Mesenchymal stem cell (in vitro differentiated cells and primary cell): ENCODE data around the gene ISG20L2.

Experiments
- DNase-seq: peaks from one replicate; pipeline ENCODE4 v3.0.0-alpha.2; 2013
- H2AFZ ChIP-seq: one replicate; pipeline ENCODE4 v1.6.1; 2013; ENCODE audit warnings: low read depth, mild to moderate bottlenecking, control low read depth, inconsistent platforms, low read length, moderate library complexity
- H2AK5ac ChIP-seq: 2 replicates; pipeline ENCODE4 v1.6.1; 2013; ENCODE audit warnings: low read length, moderate library complexity, mild to moderate bottlenecking, inconsistent platforms; ENCODE audit not compliant: severe bottlenecking
- H2BK120ac ChIP-seq: one replicate; pipeline ENCODE4 v1.6.1; 2013; ENCODE audit warnings: low read depth, mild to moderate bottlenecking, inconsistent platforms, low read length, moderate library complexity
- H2BK12ac ChIP-seq, 2 experiments: one replicate each; pipeline ENCODE4 v1.6.1; 2013; ENCODE audit warnings: inconsistent platforms in 2 of 2, low read length in 2 of 2, mild to moderate bottlenecking in 2 of 2, moderate library complexity in 2 of 2, control low read depth in 1 of 2
- H2BK15ac ChIP-seq: one replicate; pipeline ENCODE4 v1.6.1; 2013; ENCODE audit warnings: mild to moderate bottlenecking, low read depth, inconsistent platforms; ENCODE audit not compliant: poor library complexity, severe bottlenecking
- H2BK5ac ChIP-seq: 2 replicates; pipeline ENCODE4 v1.6.1; 2013; ENCODE audit warnings: low read depth, mild to moderate bottlenecking, low read length, control low read depth, inconsistent platforms; ENCODE audit not compliant: poor library complexity, severe bottlenecking
- H3K14ac ChIP-seq, 2 experiments: one replicate each; pipeline ENCODE4 v1.6.1; 2013; ENCODE audit warnings: inconsistent platforms in 2 of 2, low read length in 2 of 2, control low read depth in 1 of 2, mild to moderate bottlenecking in 1 of 2, moderate library complexity in 1 of 2
- H3K18ac ChIP-seq, 2 experiments: one replicate each; pipeline ENCODE4 v1.6.1; 2013; ENCODE audit warnings: inconsistent platforms in 2 of 2, low read length in 2 of 2, control low read depth in 1 of 2, low read depth in 1 of 2, mild to moderate bottlenecking in 1 of 2
- H3K23ac ChIP-seq, 2 experiments: one replicate each; pipeline ENCODE4 v1.6.1; 2013; ENCODE audit warnings: inconsistent platforms in 2 of 2, low read length in 2 of 2, mild to moderate bottlenecking in 2 of 2, moderate library complexity in 2 of 2, control low read depth in 1 of 2
- H3K27ac ChIP-seq: 2 replicates; pipeline ENCODE4 v1.5.1; 2013; ENCODE audit warnings: mild to moderate bottlenecking, moderate library complexity, low read length, control low read depth, inconsistent platforms; ENCODE audit not compliant: poor library complexity, severe bottlenecking
- H3K27me3 ChIP-seq, 2 experiments: 2 replicates each; pipeline versions ENCODE4 v1.6.1 to v1.7.0; 2013; ENCODE audit warnings: low read length in 2 of 2, mild to moderate bottlenecking in 2 of 2, moderate library complexity in 2 of 2, control low read depth in 1 of 2, inconsistent platforms in 1 of 2; ENCODE audit not compliant: control insufficient read depth in 1 of 2, insufficient read depth in 1 of 2
- H3K36me3 ChIP-seq, 2 experiments: 2 replicates each; pipeline versions ENCODE4 v1.6.1 to v1.7.0; 2013; ENCODE audit warnings: low read length in 2 of 2, control low read depth in 1 of 2, inconsistent platforms in 1 of 2, low read depth in 1 of 2, mild to moderate bottlenecking in 1 of 2; ENCODE audit not compliant: insufficient read depth in 2 of 2, control insufficient read depth in 1 of 2
- H3K4ac ChIP-seq, 2 experiments: one replicate each; pipeline ENCODE4 v1.6.1; 2013; ENCODE audit warnings: inconsistent platforms in 2 of 2, low read length in 2 of 2, mild to moderate bottlenecking in 2 of 2, moderate library complexity in 2 of 2, control low read depth in 1 of 2, low read depth in 1 of 2
- H3K4me1 ChIP-seq: 2 replicates; pipeline ENCODE4 v1.6.1; 2013; ENCODE audit warnings: low read depth, low read length, control low read depth; ENCODE audit not compliant: control insufficient read depth, insufficient read depth
- H3K4me2 ChIP-seq: 2 replicates; pipeline ENCODE4 v1.6.1; 2013; ENCODE audit warnings: low read length, mild to moderate bottlenecking, inconsistent platforms; ENCODE audit not compliant: poor library complexity, severe bottlenecking
- H3K4me3 ChIP-seq, 2 experiments: 2 replicates each; pipeline versions ENCODE4 v1.5.1 to v1.7.0; 2013; ENCODE audit warnings: low read length in 2 of 2, mild to moderate bottlenecking in 2 of 2, control low read depth in 1 of 2, low read depth in 1 of 2; ENCODE audit not compliant: insufficient read depth in 1 of 2
- H3K79me1 ChIP-seq: replicated peaks from 2 replicates; pipeline ENCODE4 v1.6.1; 2013; ENCODE audit warnings: mild to moderate bottlenecking, control low read depth, low read length, inconsistent platforms; ENCODE audit not compliant: poor library complexity, severe bottlenecking
- H3K9ac ChIP-seq: 2 replicates; pipeline ENCODE4 v1.7.0; 2013; ENCODE audit warnings: mild to moderate bottlenecking, low read length, moderate library complexity
- H3K9me3 ChIP-seq: 2 replicates; pipeline ENCODE4 v1.7.0; 2013; ENCODE audit warnings: mild to moderate bottlenecking, low read length; ENCODE audit not compliant: control insufficient read depth
- H4K8ac ChIP-seq: one replicate; pipeline ENCODE4 v1.6.1; 2013; ENCODE audit warnings: inconsistent platforms, mild to moderate bottlenecking, low read length, moderate library complexity
- H4K91ac ChIP-seq: one replicate; pipeline ENCODE4 v1.6.1; 2013; ENCODE audit warnings: mild to moderate bottlenecking, low read length, inconsistent platforms
- WGBS: methylation state at CpG from one replicate; pipeline ENCODE4 v1.1.7; 2013; ENCODE audit warnings: mixed read lengths; 5-methylcytosine and 5-hydroxymethylcytosine counted together

ISG20L2 gene

GRCh38 chr1:156746406-156746727, 17.8 kb upstream of the ISG20L2 start:
- H3K79me1 ChIP-seq: peaks cover 9% of the 10 kb centered on the region
- H3K23ac ChIP-seq: peak overlapping the region in 1 of 2 experiments; percentile 74
- H2AFZ ChIP-seq: no peak overlapping the region
- H2BK120ac ChIP-seq: peak overlapping the region; percentile 94
- peaks cover 41 to 42% of the 10 kb centered on the region in 2 experiments for H3K36me3 ChIP-seq
- H3K9ac ChIP-seq: peak overlapping the region; percentile 99
- peak overlapping the region; percentile 96 for H4K8ac ChIP-seq
- H3K27ac ChIP-seq: peak overlapping the region; percentile 100
- H3K4me1 ChIP-seq: peaks cover 45% of the 10 kb centered on the region
- peak overlapping the region; percentile 96 for H4K91ac ChIP-seq
- peak overlapping the region; percentile 94 for H3K4me2 ChIP-seq
- H3K14ac ChIP-seq: no peak overlapping the region
- peak overlapping the region; percentile 99 for H2AK5ac ChIP-seq
- H3K4ac ChIP-seq: peak overlapping the region in 1 of 2 experiments; percentile 95
- H3K4me3 ChIP-seq: peak overlapping the region in 1 of 2 experiments; percentile 74
- H3K27me3 ChIP-seq: no peaks in the 10 kb centered on the region
- H2BK12ac ChIP-seq: peak overlapping the region; percentile 70 to 82
- peak overlapping the region; percentile 56 for H2BK15ac ChIP-seq
- DNase-seq: no peak
- 28% methylated on average over 9 of the region's 9 CpGs for WGBS
- no peaks in the 10 kb centered on the region for H3K9me3 ChIP-seq
- peak overlapping the region; percentile 50 for H2BK5ac ChIP-seq
- H3K18ac ChIP-seq: peak overlapping the region; percentile 85 to 97

- Histone ChIP-seq H3K9ac (peak overlapping the region; percentile 99), H3K18ac (peak overlapping the region; percentile 85 to 97), H3K4me2 (peak overlapping the region; percentile 94), H3K4me3 (peak overlapping the region in 1 of 2 experiments; percentile 74), H3K79me1 (peaks cover 9% of the 10 kb centered on the region), H2AFZ (no peak overlapping the region), H2BK5ac (peak overlapping the region; percentile 50), H2BK120ac (no peak overlapping the region), H3K36me3 (peaks cover 41 to 42% of the 10 kb centered on the region in 2 experiments), H2BK12ac (peak overlapping the region; percentile 29 to 70), H4K91ac (no peak overlapping the region), H3K4me1 (peaks cover 45% of the 10 kb centered on the region), H3K9me3 (no peaks in the 10 kb centered on the region), H4K8ac (peak overlapping the region; percentile 96), H2BK15ac (peak overlapping the region; percentile 56), H3K14ac (no peak overlapping the region), H3K27ac (peak overlapping the region; percentile 100), H2AK5ac (peak overlapping the region; percentile 99), H3K23ac (no peak overlapping the region), H3K27me3 (no peaks in the 10 kb centered on the region), H3K4ac (peak overlapping the region in 1 of 2 experiments; percentile 95)
- WGBS: 89% methylated on average over 3 of the region's 3 CpGs
- DNase-seq: no peak
These were observed 17.3 kb upstream of the ISG20L2 start for GRCh38 chr1:156745881-156746280.

DNA sequence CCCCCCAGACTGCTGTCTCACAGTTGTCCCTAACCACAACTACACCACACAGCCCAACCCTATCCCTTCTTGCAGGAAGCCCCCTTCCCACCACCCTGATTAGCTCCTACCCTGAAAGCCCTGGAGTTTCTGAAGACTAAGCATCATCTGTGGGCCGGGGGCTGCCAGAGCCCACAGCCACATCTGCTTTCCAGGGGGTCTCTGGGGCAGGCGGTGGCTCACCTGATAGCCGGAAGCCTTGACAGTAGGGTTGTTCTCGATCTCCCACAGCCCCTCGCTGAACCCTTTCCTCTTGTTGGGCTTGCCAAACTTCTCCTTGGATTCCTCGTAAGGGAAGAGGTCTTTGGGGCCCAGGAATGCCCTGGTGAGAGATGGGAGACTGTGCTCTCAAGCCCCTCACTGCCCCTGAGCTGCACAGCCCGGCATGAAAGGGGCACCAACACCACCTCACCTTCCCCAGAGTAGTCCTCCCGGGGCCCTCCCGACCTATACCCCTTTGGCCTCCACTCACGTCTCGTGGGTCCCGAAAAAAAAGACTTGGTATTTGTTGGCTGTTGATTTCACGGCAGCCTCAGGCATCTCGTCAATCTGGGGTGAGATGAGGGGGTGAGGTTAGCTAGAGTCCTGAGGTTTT, 16.3 kb upstream of the ISG20L2 start:
- peak overlapping the region; percentile 99 for H3K9ac ChIP-seq
- H3K4me3 ChIP-seq: no peak overlapping the region
- no peak overlapping the region for H3K27ac ChIP-seq
- peaks cover 41 to 42% of the 10 kb centered on the region in 2 experiments for H3K36me3 ChIP-seq
- over 99% methylated on average over 14 of the region's 14 CpGs for WGBS
- H3K4ac ChIP-seq: no peak overlapping the region
- H3K18ac ChIP-seq: no peak overlapping the region
- H2BK120ac ChIP-seq: no peak overlapping the region
- no peak overlapping the region for H3K23ac ChIP-seq
- H2BK5ac ChIP-seq: no peak overlapping the region
- no peak overlapping the region for H2BK15ac ChIP-seq
- H3K79me1 ChIP-seq: peaks cover 9% of the 10 kb centered on the region
- no peak overlapping the region for H3K4me2 ChIP-seq
- H3K27me3 ChIP-seq: no peaks in the 10 kb centered on the region
- DNase-seq: no peak
- H4K91ac ChIP-seq: no peak overlapping the region
- H3K14ac ChIP-seq: no peak overlapping the region
- H2AFZ ChIP-seq: no peak overlapping the region
- H3K4me1 ChIP-seq: peaks cover 44% of the 10 kb centered on the region
- no peak overlapping the region for H4K8ac ChIP-seq
- peak overlapping the region; percentile 82 for H2AK5ac ChIP-seq
- H3K9me3 ChIP-seq: no peaks in the 10 kb centered on the region
- no peak overlapping the region for H2BK12ac ChIP-seq

- peaks cover 37 to 40% of the 10 kb centered on the region in 2 experiments for H3K36me3 ChIP-seq
- no peak overlapping the region for H3K4ac ChIP-seq
- no peak overlapping the region for H3K27ac ChIP-seq
- H2BK12ac ChIP-seq: no peak overlapping the region
- H3K18ac ChIP-seq: no peak overlapping the region
- no peak overlapping the region for H2AFZ ChIP-seq
- H4K8ac ChIP-seq: no peak overlapping the region
- no peak overlapping the region for H3K14ac ChIP-seq
- H3K4me2 ChIP-seq: no peak overlapping the region
- H3K79me1 ChIP-seq: peaks cover 10% of the 10 kb centered on the region
- H2BK120ac ChIP-seq: no peak overlapping the region
- no peak overlapping the region for H2BK15ac ChIP-seq
- 97% methylated on average over 5 of the region's 12 CpGs for WGBS
- H3K4me3 ChIP-seq: no peak overlapping the region
- no peak overlapping the region for H2BK5ac ChIP-seq
- H2AK5ac ChIP-seq: no peak overlapping the region
- peaks cover 39% of the 10 kb centered on the region for H3K4me1 ChIP-seq
- H3K9ac ChIP-seq: peak overlapping the region; percentile 99
- no peak overlapping the region for H3K23ac ChIP-seq
- H4K91ac ChIP-seq: no peak overlapping the region
- no peaks in the 10 kb centered on the region for H3K27me3 ChIP-seq
- no peak for DNase-seq
- no peaks in the 10 kb centered on the region for H3K9me3 ChIP-seq
These were observed 15.8 kb upstream of the ISG20L2 start for GRCh38 chr1:156744344-156744743.
